Adrenal gland (tissue), 5 donors: ENCODE measurements around the gene OSBPL9.

Source experiments
- POLR2A ChIP-seq, 2 donors: fragments of 450-650 bp; IDR thresholded peaks; one replicate each; pipeline ENCODE4 v1.6.1; 2017; ENCODE audit warnings: antibody characterized with exemption in 2 of 2, mild to moderate bottlenecking in 2 of 2, moderate library complexity in 1 of 2
- TF ChIP-seq, protein P1 (sequence below), 6 experiments: fragments of 450-650 bp in 4 of 6; fragments of 200-600 bp in 2 of 6; sonication (generic) in 1 of 6; IDR thresholded peaks; 1 replicate in 5 of 6; 2 replicates in 1 of 6; pipeline versions ENCODE4 v1.5.1 to v1.8.0; 2016 to 2021; ENCODE audit warnings: antibody characterized with exemption in 6 of 6, mild to moderate bottlenecking in 2 of 6, moderate library complexity in 1 of 6
- donor health status: DM: no; HTN: no; CAD: no.

DNA sequence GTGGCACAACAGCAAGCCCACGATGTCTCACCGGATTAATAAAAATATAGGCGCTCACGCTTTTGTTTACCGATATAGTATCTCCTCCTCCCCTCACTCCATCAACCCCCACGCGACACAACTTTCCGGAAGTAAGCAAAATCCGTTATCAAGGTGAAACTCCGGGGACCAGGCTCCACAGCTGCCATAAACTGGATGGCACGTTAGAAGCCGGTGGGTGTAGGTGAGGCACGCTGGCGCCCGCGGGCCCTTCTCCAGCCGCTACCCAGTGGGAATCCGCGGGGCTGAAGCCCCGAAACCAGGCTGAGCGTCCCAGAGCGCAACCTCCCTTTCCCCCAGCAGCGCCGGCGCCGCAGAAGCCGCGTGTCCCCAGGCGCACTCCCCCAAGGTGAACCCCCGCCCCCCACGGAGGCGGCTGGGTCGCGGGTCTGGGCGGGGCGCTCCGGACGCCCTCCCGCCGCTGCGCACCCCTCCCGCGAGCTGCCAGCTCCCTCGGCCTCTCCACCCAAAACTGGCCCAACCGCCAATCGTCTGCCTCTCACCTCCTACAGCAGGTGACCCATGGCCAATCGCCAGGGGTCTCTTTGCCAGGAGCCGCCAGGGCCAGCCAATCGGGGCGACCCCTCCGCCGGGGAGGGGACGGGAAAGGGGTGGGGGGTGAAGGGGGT is 112.4 kb downstream of the OSBPL9 start:
- TF ChIP-seq, protein P1, sequence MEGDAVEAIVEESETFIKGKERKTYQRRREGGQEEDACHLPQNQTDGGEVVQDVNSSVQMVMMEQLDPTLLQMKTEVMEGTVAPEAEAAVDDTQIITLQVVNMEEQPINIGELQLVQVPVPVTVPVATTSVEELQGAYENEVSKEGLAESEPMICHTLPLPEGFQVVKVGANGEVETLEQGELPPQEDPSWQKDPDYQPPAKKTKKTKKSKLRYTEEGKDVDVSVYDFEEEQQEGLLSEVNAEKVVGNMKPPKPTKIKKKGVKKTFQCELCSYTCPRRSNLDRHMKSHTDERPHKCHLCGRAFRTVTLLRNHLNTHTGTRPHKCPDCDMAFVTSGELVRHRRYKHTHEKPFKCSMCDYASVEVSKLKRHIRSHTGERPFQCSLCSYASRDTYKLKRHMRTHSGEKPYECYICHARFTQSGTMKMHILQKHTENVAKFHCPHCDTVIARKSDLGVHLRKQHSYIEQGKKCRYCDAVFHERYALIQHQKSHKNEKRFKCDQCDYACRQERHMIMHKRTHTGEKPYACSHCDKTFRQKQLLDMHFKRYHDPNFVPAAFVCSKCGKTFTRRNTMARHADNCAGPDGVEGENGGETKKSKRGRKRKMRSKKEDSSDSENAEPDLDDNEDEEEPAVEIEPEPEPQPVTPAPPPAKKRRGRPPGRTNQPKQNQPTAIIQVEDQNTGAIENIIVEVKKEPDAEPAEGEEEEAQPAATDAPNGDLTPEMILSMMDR (IDR thresholded peaks at IDR 0.05), result no peak
- TF ChIP-seq POLR2A (IDR thresholded peaks at IDR 0.05), result peak in 1 of 2 donors; percentile 77
